HepG2 (cell line): ENCODE data around the gene LSS. TPM values are rescaled to one million over a fixed set of nuclear protein-coding genes. Genes with fewer than 3 reads are reported as not detected.

Source experiments
- HES4 ChIP-seq: sonication (generic); formaldehyde crosslinking; IDR thresholded peaks from 2 replicates; pipeline ENCODE4 v1.9.0; 2021; ENCODE audit warnings: mild to moderate bottlenecking, missing genetic modification reagents, borderline replicate concordance
- HNRNPLL ChIP-seq: fragments of 200-400 bp; formaldehyde crosslinking; IDR thresholded peaks from 2 replicates; pipeline ENCODE4 v1.6.1; 2017; ENCODE audit warnings: mild to moderate bottlenecking, low read depth, low read length; ENCODE audit not compliant: poor library complexity, severe bottlenecking
- KAT7 ChIP-seq: IDR thresholded peaks from 2 replicates; pipeline ENCODE4 v1.6.1; 2018; ENCODE audit warnings: borderline replicate concordance, missing compliant biosample characterization
- KDM2A ChIP-seq: sonication (generic); formaldehyde crosslinking; IDR thresholded peaks from 2 replicates; pipeline ENCODE4 v1.4.0; 2020; ENCODE audit warnings: low read depth, missing genetic modification reagents, borderline replicate concordance
- KLF6 ChIP-seq: IDR thresholded peaks from 2 replicates; pipeline ENCODE4 v1.8.0; 2016; ENCODE audit warnings: missing biosample characterization, missing genetic modification reagents
- MAFF ChIP-seq: IDR thresholded peaks from 2 replicates; pipeline ENCODE4 v1.6.1; 2011; ENCODE audit warnings: low read depth, low read length, improper control_type of control experiment
- MYNN ChIP-seq: sonication (generic); formaldehyde crosslinking; IDR thresholded peaks from 2 replicates; pipeline ENCODE4 v1.4.0; 2020; ENCODE audit warnings: mild to moderate bottlenecking, low read depth, missing genetic modification reagents
- PITX1 ChIP-seq: sonication (generic); formaldehyde crosslinking; IDR thresholded peaks from 2 replicates; pipeline ENCODE4 v1.5.1; 2020; ENCODE audit warnings: mild to moderate bottlenecking, missing genetic modification reagents
- POLR2AphosphoS5 ChIP-seq: IDR thresholded peaks from 2 replicates; pipeline ENCODE4 v1.6.1; 2012; ENCODE audit warnings: low read depth, low read length
- TARDBP ChIP-seq: sonication (generic); formaldehyde crosslinking; IDR thresholded peaks from 2 replicates; pipeline ENCODE4 v1.8.0; 2022; ENCODE audit warnings: mild to moderate bottlenecking, missing genetic modification reagents
- YY1 ChIP-seq: IDR thresholded peaks from 2 replicates; pipeline ENCODE4 v1.6.1; 2011; ENCODE audit warnings: low read length, low read depth, moderate library complexity, mild to moderate bottlenecking; ENCODE audit not compliant: insufficient read depth, insufficient replicate concordance
- ZFY ChIP-seq: sonication (generic); formaldehyde crosslinking; IDR thresholded peaks from 2 replicates; pipeline ENCODE4 v1.4.0; 2020; ENCODE audit warnings: missing genetic modification reagents
- ZMAT3 ChIP-seq: sonication (generic); formaldehyde crosslinking; conservative IDR thresholded peaks from 2 replicates; pipeline ENCODE4 v1.7.0; 2021; ENCODE audit warnings: missing genetic modification reagents
- ZNF230 ChIP-seq: sonication (generic); formaldehyde crosslinking; IDR thresholded peaks from 2 replicates; pipeline ENCODE4 v1.4.0; 2020; ENCODE audit warnings: mild to moderate bottlenecking, missing genetic modification reagents
- ZNF24 ChIP-seq: fragments of 450-650 bp; IDR thresholded peaks from 2 replicates; pipeline ENCODE4 v1.6.1; 2017; ENCODE audit warnings: antibody characterized with exemption, mild to moderate bottlenecking
- ZNF354B ChIP-seq: sonication (generic); formaldehyde crosslinking; IDR thresholded peaks from 2 replicates; pipeline ENCODE4 v1.8.0; 2022; ENCODE audit warnings: mild to moderate bottlenecking, missing genetic modification reagents
- ZNF768 ChIP-seq: sonication (generic); formaldehyde crosslinking; IDR thresholded peaks from 2 replicates; pipeline ENCODE4 v1.4.0; 2020; ENCODE audit warnings: missing genetic modification reagents
- ZNF788 ChIP-seq: sonication (generic); formaldehyde crosslinking; IDR thresholded peaks from 2 replicates; pipeline ENCODE4 v1.5.0; 2020; ENCODE audit warnings: mild to moderate bottlenecking, missing genetic modification reagents, borderline replicate concordance
- ZNF83 ChIP-seq: sonication (generic); formaldehyde crosslinking; IDR thresholded peaks from 2 replicates; pipeline ENCODE4 v1.4.0; 2020; ENCODE audit warnings: missing genetic modification reagents, mild to moderate bottlenecking, borderline replicate concordance
- ZNF891 ChIP-seq: sonication (generic); formaldehyde crosslinking; IDR thresholded peaks from 2 replicates; pipeline ENCODE4 v1.5.0; 2020; ENCODE audit warnings: mild to moderate bottlenecking, missing genetic modification reagents
- polyA plus RNA-seq, 8 experiments: library from polyadenylated mRNA; depleted of rRNA in 3 of 8; stranded (reverse) in 7 of 8; unstranded in 1 of 8; fragments of >200 nt; fragmentation: Illumina TruSeq in 4 of 8; extraction: Trizol in 4 of 8; gene quantifications; 2 replicates each; pipeline versions ENCODE4 v1.2.1 to v1.2.3, GENCODE V29; 2011 to 2016; ENCODE audit warnings: low read depth in 4 of 8, missing spikeins in 1 of 8, mixed read lengths in 1 of 8; ENCODE audit not compliant: insufficient read depth in 1 of 8
- total RNA-seq, 5 experiments: library from RNA; depleted of rRNA; stranded (reverse); fragments of >200 nt; fragmentation: Illumina TruSeq; extraction: Trizol; gene quantifications; 2 replicates each; pipeline ENCODE4 v1.2.3, GENCODE V29; 2016; ENCODE audit warnings: low read depth in 1 of 5
- TF ChIP-seq, protein P1 (sequence below): sonication (generic); formaldehyde crosslinking; IDR thresholded peaks from 2 replicates; pipeline ENCODE4 v1.8.1; 2023; ENCODE audit warnings: mild to moderate bottlenecking, moderate library complexity, missing genetic modification reagents
- TF ChIP-seq, protein P2 (sequence below): sonication (generic); formaldehyde crosslinking; IDR thresholded peaks from 2 replicates; pipeline ENCODE4 v1.4.0; 2020; ENCODE audit warnings: mild to moderate bottlenecking, missing genetic modification reagents, borderline replicate concordance
- TF ChIP-seq, protein P3 (sequence below): sonication (generic); formaldehyde crosslinking; IDR thresholded peaks from 2 replicates; pipeline ENCODE4 v1.4.0; 2020; ENCODE audit warnings: missing genetic modification reagents, borderline replicate concordance

LSS gene
- total and polyA plus RNA-seq, 2 of the 13 experiments (the other 11 are each of a cell fraction or from before 2014, with no cell fraction given): 72.6 to 113 TPM

DNA sequence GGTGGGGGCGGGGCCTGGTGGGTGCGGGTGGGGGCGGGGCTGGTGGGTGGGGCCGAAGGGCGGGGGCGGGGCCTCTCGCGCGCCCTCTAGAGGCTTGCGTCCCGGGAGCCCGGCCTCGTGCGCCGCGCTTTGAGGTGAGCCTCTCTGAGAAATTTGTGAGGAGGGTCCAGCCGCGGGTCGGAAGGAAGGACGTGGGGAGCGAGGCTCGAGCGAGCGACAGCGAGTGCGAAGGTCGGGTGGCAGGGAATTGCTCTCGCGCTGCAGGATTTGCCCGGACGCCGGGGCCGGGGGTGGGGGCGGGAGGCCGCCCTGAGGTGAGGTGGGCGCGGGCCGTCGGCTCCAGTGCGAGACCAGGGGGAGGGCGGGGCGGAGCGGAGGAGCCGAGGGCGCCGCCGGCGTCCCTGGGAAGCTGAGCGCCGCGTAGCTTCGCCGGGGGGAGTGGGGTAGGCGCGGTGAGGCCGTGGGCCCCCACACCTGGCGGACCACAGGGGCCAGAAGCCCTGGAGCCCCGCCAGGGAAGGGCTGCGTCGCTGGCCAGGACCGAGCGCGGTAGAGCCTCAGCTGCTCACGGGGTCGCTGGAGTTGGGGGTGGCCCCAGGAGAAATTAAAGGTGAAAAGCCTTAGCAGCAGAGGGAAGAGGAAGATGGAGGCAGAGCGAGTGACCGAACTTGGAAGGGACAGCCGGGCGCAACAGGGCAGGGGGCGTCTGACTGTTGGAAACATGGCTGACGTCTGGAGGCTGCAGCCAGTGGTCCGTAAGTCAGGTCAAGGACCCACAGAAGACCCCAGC lies 754 bp upstream of the LSS start (continued):
- TF ChIP-seq ZMAT3 (CRISPR knock-in tag) (no peak), PITX1 (CRISPR knock-in tag) (no peak), TARDBP (0 out of 2 replicates have a peak, but pooled peaks have one; percentile 14), MYNN (CRISPR knock-in tag) (0 out of 2 replicates have a peak, but pooled peaks have one; percentile 63), ZNF788 (CRISPR knock-in tag) (peak; percentile 12; the same call in 1 of the 2 replicates), HNRNPLL (peak; percentile 24), ZNF83 (CRISPR knock-in tag) (0 out of 2 replicates have a peak, but pooled peaks have one; percentile 29), ZNF354B (CRISPR knock-in tag) (no peak), KAT7 (CRISPR knock-in tag) (0 out of 2 replicates have a peak, but pooled peaks have one; percentile 35), KDM2A (CRISPR knock-in tag) (peak; percentile 19; the same call in 1 of the 2 replicates), POLR2AphosphoS5 (peak; percentile 70), KLF6 (CRISPR knock-in tag) (no peak), ZNF768 (CRISPR knock-in tag) (peak; percentile 29; the same call in 1 of the 2 replicates), ZNF24 (no peak), ZFY (peak; percentile 36; the same call in 1 of the 2 replicates), ZNF230 (CRISPR knock-in tag) (0 out of 2 replicates have a peak, but pooled peaks have one; percentile 38), HES4 (CRISPR knock-in tag) (peak; percentile 47; the same call in 1 of the 2 replicates), ZNF891 (CRISPR knock-in tag) (0 out of 2 replicates have a peak, but pooled peaks have one; percentile 19), YY1 (peak; percentile 12), MAFF (no peak)
- TF ChIP-seq, protein P1, sequence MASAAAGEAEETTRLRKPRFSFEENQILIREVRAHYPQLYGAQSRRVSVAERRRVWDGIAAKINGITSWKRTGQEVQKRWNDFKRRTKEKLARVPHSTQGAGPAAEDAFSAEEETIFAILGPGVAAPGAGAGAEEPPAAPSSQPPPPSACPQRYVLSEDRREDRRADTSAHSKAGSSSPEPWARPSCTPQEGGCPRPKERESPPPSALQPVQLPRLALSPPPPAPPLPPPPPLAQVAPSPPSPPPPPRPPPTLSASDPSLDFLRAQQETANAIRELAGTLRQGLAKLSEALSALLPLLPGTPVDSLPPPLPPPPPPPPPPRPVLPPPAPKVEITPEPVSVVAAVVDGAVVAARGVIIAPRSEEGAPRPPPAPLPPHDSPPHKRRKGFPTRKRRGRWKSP: no peak
- TF ChIP-seq, protein P2, sequence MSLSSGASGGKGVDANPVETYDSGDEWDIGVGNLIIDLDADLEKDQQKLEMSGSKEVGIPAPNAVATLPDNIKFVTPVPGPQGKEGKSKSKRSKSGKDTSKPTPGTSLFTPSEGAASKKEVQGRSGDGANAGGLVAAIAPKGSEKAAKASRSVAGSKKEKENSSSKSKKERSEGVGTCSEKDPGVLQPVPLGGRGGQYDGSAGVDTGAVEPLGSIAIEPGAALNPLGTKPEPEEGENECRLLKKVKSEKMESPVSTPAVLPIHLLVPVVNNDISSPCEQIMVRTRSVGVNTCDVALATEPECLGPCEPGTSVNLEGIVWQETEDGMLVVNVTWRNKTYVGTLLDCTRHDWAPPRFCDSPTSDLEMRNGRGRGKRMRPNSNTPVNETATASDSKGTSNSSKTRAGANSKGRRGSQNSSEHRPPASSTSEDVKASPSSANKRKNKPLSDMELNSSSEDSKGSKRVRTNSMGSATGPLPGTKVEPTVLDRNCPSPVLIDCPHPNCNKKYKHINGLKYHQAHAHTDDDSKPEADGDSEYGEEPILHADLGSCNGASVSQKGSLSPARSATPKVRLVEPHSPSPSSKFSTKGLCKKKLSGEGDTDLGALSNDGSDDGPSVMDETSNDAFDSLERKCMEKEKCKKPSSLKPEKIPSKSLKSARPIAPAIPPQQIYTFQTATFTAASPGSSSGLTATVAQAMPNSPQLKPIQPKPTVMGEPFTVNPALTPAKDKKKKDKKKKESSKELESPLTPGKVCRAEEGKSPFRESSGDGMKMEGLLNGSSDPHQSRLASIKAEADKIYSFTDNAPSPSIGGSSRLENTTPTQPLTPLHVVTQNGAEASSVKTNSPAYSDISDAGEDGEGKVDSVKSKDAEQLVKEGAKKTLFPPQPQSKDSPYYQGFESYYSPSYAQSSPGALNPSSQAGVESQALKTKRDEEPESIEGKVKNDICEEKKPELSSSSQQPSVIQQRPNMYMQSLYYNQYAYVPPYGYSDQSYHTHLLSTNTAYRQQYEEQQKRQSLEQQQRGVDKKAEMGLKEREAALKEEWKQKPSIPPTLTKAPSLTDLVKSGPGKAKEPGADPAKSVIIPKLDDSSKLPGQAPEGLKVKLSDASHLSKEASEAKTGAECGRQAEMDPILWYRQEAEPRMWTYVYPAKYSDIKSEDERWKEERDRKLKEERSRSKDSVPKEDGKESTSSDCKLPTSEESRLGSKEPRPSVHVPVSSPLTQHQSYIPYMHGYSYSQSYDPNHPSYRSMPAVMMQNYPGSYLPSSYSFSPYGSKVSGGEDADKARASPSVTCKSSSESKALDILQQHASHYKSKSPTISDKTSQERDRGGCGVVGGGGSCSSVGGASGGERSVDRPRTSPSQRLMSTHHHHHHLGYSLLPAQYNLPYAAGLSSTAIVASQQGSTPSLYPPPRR (CRISPR knock-in tag): 0 out of 2 replicates have a peak, but pooled peaks have one; percentile 57
- TF ChIP-seq, protein P3, sequence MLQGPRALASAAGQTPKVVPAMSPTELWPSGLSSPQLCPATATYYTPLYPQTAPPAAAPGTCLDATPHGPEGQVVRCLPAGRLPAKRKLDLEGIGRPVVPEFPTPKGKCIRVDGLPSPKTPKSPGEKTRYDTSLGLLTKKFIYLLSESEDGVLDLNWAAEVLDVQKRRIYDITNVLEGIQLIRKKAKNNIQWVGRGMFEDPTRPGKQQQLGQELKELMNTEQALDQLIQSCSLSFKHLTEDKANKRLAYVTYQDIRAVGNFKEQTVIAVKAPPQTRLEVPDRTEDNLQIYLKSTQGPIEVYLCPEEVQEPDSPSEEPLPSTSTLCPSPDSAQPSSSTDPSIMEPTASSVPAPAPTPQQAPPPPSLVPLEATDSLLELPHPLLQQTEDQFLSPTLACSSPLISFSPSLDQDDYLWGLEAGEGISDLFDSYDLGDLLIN (CRISPR knock-in tag): no peak
